HG03432 (cell line): ENCODE data around the gene FOXJ3.

Experiments used
- ATAC-seq: cut with Tn5 transposase; IDR thresholded peaks from one replicate; pipeline ENCODE4 v1.9.1; 2021; ENCODE audit warnings: mild to moderate bottlenecking, moderate library complexity; ENCODE audit not compliant: unreplicated experiment

FOXJ3 gene

DNA sequence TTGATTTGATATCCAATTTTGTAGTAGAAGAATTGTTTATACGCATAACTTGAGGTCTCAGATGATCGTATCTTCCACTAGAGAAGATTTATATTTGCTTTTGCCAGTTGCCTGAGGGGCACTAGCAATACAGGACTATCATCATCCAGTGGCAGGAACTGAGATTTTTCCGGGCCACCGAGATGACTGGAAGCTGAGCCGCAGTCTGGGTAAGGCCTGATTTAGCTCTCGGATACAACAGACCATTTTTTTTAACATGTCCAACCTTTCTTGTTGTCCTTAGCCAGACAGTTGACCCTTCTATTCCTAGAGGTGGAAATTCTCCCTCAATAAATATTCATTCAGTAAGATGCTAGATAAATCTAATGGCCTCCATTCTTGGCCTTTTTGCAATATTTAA, 207.3 kb downstream of the FOXJ3 start:
- no peak for ATAC-seq
